OCI-LY7 (cell line): ENCODE measurements around the gene ZNF688. TPM values are rescaled to one million over a fixed set of nuclear protein-coding genes. Genes with fewer than 3 reads are reported as not detected.

ENCODE experiments used
- BruUV-seq: library from RNA; stranded (reverse); fragments of 400-500 nt; replicated peaks from 2 replicates; lab custom pipeline; 2021; lab: Mats Ljungman, UMichigan
- CTCF ChIA-PET: fragments of 300-600 bp; sonication (Branson Sonifier 250); formaldehyde crosslinking; loops from one replicate; lab custom pipeline; 2022; ENCODE audit warnings: antibody characterized with exemption; ENCODE audit not compliant: unreplicated experiment; lab: Charles Lee
- POLR2A ChIA-PET: fragments of 300-600 bp; sonication (Branson Sonifier 250); formaldehyde crosslinking; loops from one replicate; lab custom pipeline; 2022; ENCODE audit warnings: antibody characterized with exemption; lab: Charles Lee
- DNase-seq: peaks from one replicate; pipeline ENCODE4 v3.0.0-alpha.2; 2015; ENCODE audit warnings: low spot score
- H2AFZ ChIP-seq: fragments of 200-600 bp; sonication (generic), shearing (Covaris generic); 2 replicates; pipeline ENCODE4 v1.6.1; 2014; ENCODE audit warnings: mild to moderate bottlenecking, antibody characterized with exemption, low read length, moderate library complexity
- H3K27ac ChIP-seq: fragments of 200-600 bp; sonication (generic); 2 replicates; pipeline ENCODE4 v1.5.1; 2014; ENCODE audit warnings: mixed run types, low read depth, mild to moderate bottlenecking, moderate library complexity, low read length, inconsistent platforms; ENCODE audit not compliant: poor library complexity, severe bottlenecking
- H3K36me3 ChIP-seq: fragments of 200-600 bp; sonication (generic); 2 replicates; pipeline ENCODE4 v1.6.1; 2014; ENCODE audit warnings: mild to moderate bottlenecking, antibody characterized with exemption, low read length, moderate library complexity, mixed read lengths; ENCODE audit not compliant: insufficient read depth
- H3K4me1 ChIP-seq: fragments of 200-600 bp; sonication (generic); 2 replicates; pipeline ENCODE4 v1.5.1; 2014; ENCODE audit warnings: mild to moderate bottlenecking, low read length; ENCODE audit not compliant: insufficient read depth, poor library complexity, severe bottlenecking
- H3K4me2 ChIP-seq: fragments of 200-600 bp; sonication (generic); 2 replicates; pipeline ENCODE4 v1.6.1; 2014; ENCODE audit warnings: mild to moderate bottlenecking, low read length
- H3K4me3 ChIP-seq: fragments of 200-600 bp; sonication (generic); 2 replicates; pipeline ENCODE4 v1.5.1; 2014; ENCODE audit warnings: mild to moderate bottlenecking, low read depth, low read length; ENCODE audit not compliant: poor library complexity, severe bottlenecking
- H3K79me2 ChIP-seq: fragments of 200-600 bp; sonication (generic); 2 replicates; pipeline ENCODE4 v1.6.1; 2016; ENCODE audit warnings: low read depth, mild to moderate bottlenecking, low read length, moderate library complexity, mixed read lengths; ENCODE audit not compliant: insufficient read depth
- H3K9me2 ChIP-seq: fragments of 200-600 bp; sonication (generic); 2 replicates; pipeline ENCODE4 v1.6.1; 2016; ENCODE audit warnings: mild to moderate bottlenecking, low read length, mixed read lengths; ENCODE audit not compliant: insufficient read depth
- H3K9me3 ChIP-seq: fragments of 200-600 bp; sonication (generic); 2 replicates; pipeline ENCODE4 v1.6.1; 2014; ENCODE audit warnings: mild to moderate bottlenecking, mixed run types, low read length, mixed read lengths
- H4K20me1 ChIP-seq: fragments of 200-600 bp; sonication (generic); 2 replicates; pipeline ENCODE4 v1.6.1; 2014; ENCODE audit warnings: mild to moderate bottlenecking, antibody characterized with exemption, low read length, moderate library complexity, mixed read lengths; ENCODE audit not compliant: insufficient read depth
- EZH2phosphoT487 ChIP-seq: fragments of 200-600 bp; sonication (generic); IDR thresholded peaks from 2 replicates; pipeline ENCODE4 v1.6.1; 2018; ENCODE audit warnings: low read depth, borderline replicate concordance, mild to moderate bottlenecking, mixed run types, antibody characterized with exemption, low read length, moderate library complexity, mixed read lengths
- intact Hi-C: fragments of 100-400 bp; cut with micrococcal nuclease; formaldehyde crosslinking; loops from one replicate; pipeline ENCODE4 v1.10.0; 2022; ENCODE audit not compliant: unreplicated experiment
- total RNA-seq, 2 experiments: library from RNA; depleted of rRNA in 1 of 2; stranded (reverse); fragments of >200 nt in 1 of 2; shearing (Covaris generic) in 1 of 2; gene quantifications; 2 replicates each; pipeline ENCODE4 v1.2.3, GENCODE V29; 2014 to 2022
- TF ChIP-seq, protein P1 (sequence below): fragments of 200-600 bp; sonication (generic); conservative IDR thresholded peaks from 2 replicates; pipeline ENCODE4 v1.5.1; 2014; ENCODE audit warnings: mild to moderate bottlenecking, antibody characterized with exemption, low read length, moderate library complexity, mixed read lengths

Gene ZNF688
- total RNA-seq, 2 experiments from 2014 or later = 15.3 to 17.5 TPM

DNA sequence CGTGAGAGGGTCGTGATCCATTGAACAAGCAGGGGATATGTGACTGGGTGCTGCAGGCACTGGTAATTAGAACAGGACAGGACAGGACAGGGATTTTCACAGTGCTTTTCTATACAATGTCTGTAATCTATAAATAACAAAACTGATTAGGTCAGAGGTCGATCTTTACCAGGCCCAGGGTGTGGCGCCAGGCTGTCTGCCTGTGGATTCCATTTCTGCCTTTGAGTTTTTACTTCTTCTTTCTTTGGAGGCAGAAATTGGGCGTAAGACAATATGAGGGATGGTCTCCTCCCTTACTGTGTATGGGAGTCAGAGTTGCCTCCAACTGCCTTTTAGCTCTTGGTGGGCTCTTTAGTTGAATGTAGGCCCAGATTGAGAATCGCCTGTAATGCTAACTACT is 11.8 kb downstream of the ZNF688 start:
- TF ChIP-seq, protein P1, sequence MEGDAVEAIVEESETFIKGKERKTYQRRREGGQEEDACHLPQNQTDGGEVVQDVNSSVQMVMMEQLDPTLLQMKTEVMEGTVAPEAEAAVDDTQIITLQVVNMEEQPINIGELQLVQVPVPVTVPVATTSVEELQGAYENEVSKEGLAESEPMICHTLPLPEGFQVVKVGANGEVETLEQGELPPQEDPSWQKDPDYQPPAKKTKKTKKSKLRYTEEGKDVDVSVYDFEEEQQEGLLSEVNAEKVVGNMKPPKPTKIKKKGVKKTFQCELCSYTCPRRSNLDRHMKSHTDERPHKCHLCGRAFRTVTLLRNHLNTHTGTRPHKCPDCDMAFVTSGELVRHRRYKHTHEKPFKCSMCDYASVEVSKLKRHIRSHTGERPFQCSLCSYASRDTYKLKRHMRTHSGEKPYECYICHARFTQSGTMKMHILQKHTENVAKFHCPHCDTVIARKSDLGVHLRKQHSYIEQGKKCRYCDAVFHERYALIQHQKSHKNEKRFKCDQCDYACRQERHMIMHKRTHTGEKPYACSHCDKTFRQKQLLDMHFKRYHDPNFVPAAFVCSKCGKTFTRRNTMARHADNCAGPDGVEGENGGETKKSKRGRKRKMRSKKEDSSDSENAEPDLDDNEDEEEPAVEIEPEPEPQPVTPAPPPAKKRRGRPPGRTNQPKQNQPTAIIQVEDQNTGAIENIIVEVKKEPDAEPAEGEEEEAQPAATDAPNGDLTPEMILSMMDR = no peak
- no peak for TF ChIP-seq EZH2phosphoT487
- no peaks in the 10 kb centered on the region for H3K9me3 ChIP-seq
- H3K36me3 ChIP-seq = peaks cover 7% of the 10 kb centered on the region
- no peak overlapping the region for H3K4me2 ChIP-seq
- no peak overlapping the region for H3K27ac ChIP-seq
- peaks cover 15% of the 10 kb centered on the region; the same call in 1 of the 2 replicates for H3K79me2 ChIP-seq
- no peak for DNase-seq
- H3K9me2 ChIP-seq = no peaks in the 10 kb centered on the region
- CTCF ChIA-PET = no interaction called here
- POLR2A ChIA-PET = interaction anchor here (1.1 to 2.3 kb wide), 2 partner anchors 86 to 100 kb away, joined by 3 to 6 read pairs; no protein-coding TSS in a partner anchor
- no peaks in the 10 kb centered on the region for H4K20me1 ChIP-seq
- H2AFZ ChIP-seq = no peak overlapping the region
- H3K4me3 ChIP-seq = no peak overlapping the region
- intact Hi-C loops = no loop called here
- BruUV-seq = no TSS peak
- peaks cover 11% of the 10 kb centered on the region for H3K4me1 ChIP-seq

DNA sequence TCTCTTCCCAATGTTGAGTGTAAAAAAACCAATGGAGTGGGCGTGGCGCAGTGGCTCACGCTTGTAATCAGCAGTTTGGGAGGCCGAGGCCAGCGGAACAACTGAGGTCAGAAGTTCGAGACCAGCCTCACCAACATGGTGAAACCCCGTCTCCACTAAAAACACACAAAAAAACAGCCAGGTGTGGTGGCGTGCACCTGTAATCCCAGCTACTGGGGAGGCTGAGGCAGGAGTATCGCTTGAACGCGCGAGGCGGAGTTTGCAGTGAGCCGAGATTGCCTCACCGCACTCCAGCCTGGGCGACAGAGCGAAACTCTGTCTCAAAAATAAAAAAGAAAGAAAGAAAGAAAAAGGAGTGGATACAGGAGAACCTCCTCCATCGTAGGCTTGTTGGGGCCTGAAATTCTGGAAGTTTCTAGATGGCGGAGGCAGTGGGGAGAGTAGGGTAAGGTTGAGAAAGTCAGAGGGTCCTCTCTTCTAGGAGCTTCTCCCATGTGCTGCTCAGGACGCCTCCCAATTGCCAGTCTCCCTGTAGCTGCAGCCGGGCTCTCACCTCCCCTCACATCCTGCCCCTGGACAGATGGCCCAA is 12.6 kb downstream of the ZNF688 start:
- intact Hi-C loops = loop anchor here (1.0 kb wide), 2 partner anchors 13 to 24 kb away; no protein-coding TSS in a partner anchor
- no peaks in the 10 kb centered on the region for H3K9me3 ChIP-seq
- peaks cover 15% of the 10 kb centered on the region; the same call in 1 of the 2 replicates for H3K79me2 ChIP-seq
- BruUV-seq = TSS peak; percentile 71
- peaks cover 11% of the 10 kb centered on the region for H3K4me1 ChIP-seq
- CTCF ChIA-PET = interaction anchor here (0.7 to 1.0 kb wide), 6 partner anchors 13 to 176 kb away, joined by 3 to 6 read pairs (median 4); partner anchors contain the start of gene SEPTIN1
- H4K20me1 ChIP-seq = no peaks in the 10 kb centered on the region
- TF ChIP-seq EZH2phosphoT487 = no peak
- TF ChIP-seq, protein P1 = no peak
- peak overlapping the region; percentile 77 for H3K4me3 ChIP-seq
- POLR2A ChIA-PET = interaction anchor here (0.6 to 2.9 kb wide), 11 partner anchors 10 to 541 kb away, joined by 3 to 54 read pairs (median 6); partner anchors contain the start of genes ZNF688 and ZNF747
- H3K4me2 ChIP-seq = peak overlapping the region; percentile 53
- peak overlapping the region; percentile 72; the same call in 1 of the 2 replicates for H2AFZ ChIP-seq
- H3K36me3 ChIP-seq = peaks cover 14% of the 10 kb centered on the region
- H3K27ac ChIP-seq = peak overlapping the region; percentile 77
- H3K9me2 ChIP-seq = no peaks in the 10 kb centered on the region
- no peak for DNase-seq
